TTC549 (cell line): Measurements from ENCODE around the gene INTS6.

Experiments
- FAIRE-seq: peaks from 2 replicates; lab custom pipeline; 2012; peaks lifted over from hg19 to GRCh38; lab: Jason Lieb, UNC

Gene INTS6

DNA sequence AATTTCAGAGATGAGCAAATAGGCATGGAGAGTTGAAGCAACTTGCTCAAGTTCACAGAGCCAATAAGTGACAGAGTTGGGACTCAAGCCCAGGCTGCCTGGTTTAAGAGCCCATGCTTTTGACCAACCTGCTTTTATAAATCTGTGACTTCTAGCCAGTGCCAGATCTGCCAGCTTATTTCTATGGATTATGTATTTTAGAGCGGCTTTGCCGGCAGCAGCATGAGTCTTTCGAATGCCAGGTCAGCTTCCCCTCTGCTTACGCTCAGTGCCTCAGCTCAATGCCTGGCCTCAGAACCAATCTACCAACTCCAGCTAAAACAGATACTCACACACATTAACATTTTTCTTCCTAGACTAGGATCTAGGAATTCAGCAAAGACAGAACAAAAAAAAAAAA lies 111.0 kb downstream of the INTS6 start:
- no peak for FAIRE-seq

DNA sequence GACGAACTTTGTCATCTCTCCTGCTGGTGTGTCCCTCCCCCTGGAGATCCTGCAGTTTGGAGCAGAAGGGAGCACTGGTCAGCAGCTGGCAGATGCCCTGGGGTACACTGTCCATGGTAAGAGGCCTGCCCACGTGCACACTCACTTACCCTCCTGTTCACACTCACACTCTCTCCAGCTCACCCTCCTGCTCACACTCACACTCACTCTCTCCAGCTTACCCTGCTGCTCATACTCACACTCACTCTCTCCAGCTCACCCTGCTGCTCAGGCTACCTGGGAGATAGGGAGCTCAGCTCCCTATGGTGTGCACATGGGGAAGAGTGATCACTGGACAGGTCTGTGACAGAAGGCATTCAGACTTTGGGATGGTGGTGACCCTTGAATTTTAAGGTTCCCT lies 111.6 kb downstream of the INTS6 start:
- no peak for FAIRE-seq

DNA sequence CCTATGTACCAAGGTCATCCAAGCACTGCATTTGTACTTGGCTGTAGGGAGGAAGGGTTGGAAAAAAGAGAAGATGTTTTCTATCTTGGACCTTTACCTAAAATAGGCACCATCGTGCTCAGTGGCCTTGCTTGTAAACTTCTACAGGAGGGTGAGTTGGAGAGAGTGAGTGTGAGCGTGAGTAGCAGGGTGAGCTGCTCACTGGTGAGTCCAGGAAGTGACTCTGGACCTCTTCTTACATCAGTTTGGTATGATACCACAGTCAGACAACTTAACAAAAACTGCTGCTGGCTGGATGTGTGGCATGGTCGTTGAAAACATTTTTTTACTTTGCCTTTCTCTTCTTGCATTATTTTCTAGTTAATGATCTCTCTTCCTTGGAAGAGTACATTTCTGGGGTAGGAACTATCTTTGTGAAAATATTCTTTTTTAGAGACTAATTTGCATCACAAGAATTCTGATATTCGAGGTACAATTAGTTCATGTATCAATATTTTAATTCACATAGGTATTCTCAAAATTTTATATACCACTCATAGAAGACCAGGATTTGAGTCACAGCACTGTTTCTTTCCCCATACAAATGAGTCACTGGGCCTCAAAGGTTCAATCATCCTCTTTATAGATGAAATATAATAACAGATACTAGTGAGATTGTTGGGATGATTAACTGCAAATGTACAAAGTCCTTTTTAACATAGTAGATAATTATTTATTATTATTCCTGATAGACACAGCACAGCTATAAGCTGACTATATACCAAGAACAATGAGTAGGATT lies 112.7 kb downstream of the INTS6 start:
- FAIRE-seq: no peak

DNA sequence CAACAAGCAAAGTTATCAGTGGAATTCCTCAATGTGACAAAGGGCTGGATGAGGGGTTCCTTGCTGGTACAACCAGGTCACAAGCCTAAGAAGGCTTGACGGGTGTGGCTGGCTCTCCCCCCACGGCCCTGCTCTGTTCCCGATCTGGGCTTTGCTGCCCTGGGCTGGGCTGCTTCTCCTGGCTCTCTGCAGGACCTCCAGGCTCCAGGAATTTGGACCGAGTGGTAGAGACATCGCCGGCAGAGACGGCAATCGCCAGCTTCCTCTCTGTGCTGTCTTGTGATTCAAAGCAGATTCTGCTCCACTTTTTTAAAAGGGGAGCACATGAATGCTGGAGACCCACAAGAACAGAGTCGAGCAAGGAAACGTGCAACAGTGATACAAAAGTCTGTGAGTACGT lies 113.5 kb downstream of the INTS6 start, which contains the start of gene SERPINE3:
SERPINE3 (plus strand) TSS at position 338 of the 400 bp plus-strand sequence. CDS start 1,401 bp downstream, outside the sequence.
- no peak for FAIRE-seq

DNA sequence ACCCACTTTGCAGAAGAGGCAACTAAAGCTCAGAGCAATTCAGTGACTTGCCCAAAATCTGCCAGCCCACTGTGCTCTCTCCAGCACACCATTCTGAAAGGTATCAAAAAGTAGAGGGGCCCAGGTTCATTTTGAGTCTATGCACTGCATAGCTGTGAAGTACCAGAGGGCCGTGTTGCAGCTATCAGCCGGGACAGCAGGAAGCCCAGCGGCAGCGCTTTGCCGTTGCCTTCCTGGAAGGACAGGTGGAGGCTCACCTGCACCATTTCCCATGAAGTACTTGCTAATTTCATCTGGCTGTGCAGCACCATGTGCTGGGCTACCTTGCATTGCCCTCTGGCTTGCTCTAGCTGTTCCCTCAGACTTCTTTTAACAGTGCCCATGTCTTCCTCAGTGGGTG lies 116.1 kb downstream of the INTS6 start:
- FAIRE-seq: no peak

DNA sequence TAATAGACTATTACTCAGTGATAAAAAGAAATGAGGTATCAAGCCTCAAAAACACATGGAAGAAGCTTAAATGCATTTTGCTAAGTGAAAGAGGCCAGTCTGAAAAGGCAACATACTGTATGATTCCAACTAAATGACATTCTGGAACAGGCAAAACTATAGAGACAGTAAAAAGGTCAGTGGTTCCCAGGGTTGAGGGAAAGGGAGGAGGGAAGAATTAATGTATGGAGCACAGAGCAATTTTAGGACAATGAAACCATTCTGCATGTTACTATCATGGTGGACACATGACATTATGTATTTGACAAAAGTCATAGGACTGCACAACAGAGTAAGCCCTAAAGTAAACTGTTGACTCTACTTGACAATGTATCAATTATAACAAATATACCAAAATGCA lies 119.0 kb downstream of the INTS6 start:
- no peak for FAIRE-seq

DNA sequence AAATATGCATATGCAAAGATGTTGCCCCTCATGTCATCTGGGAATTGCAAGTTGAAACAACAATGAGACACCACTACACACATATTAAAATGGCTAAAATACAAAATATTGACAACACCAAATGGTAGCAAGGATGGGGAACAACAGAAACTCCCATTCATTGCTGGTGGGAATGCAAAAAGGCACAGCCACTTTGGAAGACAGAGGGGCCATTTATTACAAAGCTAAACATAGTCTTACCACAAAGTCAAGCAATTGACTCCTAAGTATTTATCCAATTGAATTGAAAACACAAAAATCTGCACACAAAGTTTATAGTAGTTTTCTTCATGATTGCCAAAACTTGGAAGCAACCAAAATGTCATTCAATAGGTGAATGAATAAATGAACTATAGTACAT lies 119.4 kb downstream of the INTS6 start:
- FAIRE-seq: no peak

DNA sequence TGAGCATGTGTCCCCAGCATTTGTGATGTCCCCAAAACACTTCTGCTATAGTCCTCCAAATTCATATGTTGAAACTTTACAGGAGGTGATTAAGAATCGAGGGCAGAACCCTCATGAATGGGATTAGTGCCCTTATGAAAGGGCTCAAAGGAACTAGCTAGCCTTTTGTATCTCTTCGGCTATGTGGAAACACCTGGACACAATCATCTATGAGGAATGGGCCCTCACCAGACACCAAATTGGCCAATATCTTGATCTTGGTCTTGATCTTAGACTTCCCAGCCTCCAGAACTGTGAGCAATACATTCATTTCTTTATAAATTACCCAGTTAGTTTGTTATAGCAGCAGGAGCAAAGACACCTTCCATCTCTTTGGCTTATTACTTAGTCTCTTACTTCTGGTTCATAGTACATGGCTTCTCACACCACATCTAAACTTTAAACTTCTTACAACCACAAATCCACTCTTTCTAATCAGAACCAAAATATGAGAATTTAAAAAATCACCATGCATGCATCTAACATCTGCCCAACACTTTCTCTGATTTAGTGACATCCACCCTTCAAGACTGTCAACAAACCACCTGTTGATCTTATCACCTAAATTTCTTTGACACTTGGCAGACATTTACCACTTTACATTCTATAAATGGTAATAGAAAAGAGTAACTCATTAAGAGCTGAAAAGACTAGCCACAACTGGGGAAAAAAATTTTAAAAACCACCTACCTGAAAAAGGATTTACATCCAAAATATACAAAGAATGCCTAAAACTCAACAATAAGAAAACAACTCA lies 120.1 kb downstream of the INTS6 start:
- no peak for FAIRE-seq

DNA sequence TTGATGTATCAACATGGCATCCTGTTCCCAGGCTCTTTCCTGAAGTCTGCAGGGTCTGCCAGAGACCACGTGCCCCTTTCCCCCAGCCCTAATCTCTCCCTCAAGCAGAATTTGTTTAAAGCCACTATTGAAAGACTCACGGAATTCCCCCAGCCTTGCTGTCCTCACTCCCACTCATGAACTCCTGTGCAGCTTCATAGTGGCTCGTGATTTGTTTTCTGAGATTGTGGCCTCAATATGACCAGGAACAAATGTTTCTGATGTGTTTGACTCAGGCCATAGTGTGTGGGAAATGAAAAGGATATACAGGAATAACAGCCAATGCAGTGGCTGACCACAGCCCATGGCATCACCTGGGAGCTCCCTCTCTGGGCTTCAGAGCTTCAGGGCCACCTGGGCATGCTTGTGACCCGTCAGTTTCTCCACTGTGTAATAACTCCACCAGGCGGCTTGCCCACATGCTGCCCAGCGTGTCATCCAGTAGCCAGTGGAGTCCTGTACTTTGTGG lies 121.4 kb downstream of the INTS6 start:
- no peak for FAIRE-seq

DNA sequence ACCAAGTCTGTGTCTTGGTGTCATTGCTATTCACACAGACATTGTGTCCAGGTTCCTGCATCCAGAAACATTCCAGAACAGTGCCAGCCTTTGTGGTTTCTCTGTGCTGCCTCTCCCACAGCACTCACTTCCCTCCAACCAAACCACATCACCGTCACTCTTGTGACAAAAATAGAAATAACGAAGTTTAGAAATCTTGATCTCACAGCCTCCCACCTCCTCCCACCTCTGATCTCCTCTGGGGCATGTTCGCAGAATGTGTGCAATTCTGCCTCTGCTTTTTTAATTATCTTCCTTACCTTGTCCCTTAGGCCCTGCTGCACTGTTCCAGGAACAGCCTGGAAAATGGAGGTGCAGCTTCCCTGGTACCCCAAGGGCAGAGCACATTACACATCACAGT lies 122.0 kb downstream of the INTS6 start:
- no peak for FAIRE-seq

DNA sequence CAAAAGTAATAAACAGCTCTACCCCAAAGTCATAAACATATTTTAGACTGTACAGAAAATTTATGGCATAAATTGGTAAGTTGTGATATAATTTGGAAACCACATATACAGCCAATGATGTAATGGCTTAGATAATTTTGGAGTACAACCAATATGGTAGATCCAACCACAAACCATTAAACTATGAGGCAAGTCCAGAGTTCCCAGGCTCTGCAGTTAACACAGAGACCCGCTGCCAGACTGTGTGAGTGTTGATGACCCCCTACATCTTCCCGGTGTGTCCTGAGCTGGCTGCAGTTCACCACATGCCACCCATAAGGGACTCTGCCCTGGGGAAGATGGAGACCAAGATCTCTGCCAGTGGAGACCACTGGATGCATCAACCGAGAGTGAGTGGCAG lies 123.2 kb downstream of the INTS6 start:
- no peak for FAIRE-seq

DNA sequence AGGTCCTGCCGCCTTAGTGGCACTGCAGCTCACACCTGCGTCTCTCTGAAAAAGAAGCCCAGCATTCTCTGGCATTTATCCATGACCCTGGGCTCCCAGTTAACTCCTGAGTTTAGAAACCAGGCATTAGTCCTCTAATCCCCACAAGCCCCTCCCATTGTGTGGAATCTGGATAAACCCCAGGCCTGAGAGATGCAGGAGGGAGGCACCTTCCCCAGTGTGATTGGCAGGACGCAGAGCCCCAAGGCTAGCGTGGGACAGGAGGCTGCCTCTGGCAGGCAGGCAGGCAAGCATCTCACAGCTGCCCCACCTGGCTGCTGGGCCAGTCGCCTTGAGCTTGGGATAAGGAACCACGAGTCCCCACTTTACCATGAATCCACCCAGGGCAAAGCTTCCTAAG lies 124.3 kb downstream of the INTS6 start:
- no peak for FAIRE-seq

DNA sequence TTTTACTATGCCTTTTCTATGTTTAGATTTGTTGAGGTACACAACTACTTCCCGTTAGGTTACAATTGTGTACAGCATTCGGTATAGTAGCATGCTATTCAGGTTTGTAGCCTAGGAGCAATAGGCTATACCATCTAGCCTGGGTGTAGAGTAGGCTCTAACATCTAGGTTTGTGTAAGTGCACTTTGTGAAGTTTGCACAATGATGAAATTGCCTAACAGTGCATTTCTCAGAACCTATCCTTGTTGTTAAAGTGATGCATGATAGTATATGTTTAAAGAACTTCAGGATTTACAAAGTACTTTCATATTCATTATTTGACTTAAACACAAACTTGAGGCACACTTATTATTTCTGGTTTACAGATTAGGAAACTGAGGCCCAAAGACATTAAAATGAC lies 124.9 kb downstream of the INTS6 start:
- no peak for FAIRE-seq

DNA sequence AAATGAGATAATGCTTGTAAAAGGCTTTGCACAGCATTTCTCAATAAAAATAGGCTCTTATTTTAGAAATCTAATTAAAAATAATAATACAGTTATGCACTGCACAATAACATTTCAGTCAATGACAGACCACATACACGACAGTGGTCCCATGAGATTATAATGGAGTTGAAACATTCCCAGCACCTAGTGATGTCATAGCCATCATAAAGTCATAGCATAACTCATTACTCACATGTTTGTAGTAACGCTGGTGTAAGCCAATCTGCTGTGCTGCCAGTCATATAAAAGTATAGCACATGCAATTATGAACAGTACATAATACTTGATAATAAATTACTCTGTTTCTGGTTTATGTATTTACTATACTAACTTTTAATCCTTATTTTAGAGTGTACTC lies 126.1 kb downstream of the INTS6 start:
- FAIRE-seq: no peak

DNA sequence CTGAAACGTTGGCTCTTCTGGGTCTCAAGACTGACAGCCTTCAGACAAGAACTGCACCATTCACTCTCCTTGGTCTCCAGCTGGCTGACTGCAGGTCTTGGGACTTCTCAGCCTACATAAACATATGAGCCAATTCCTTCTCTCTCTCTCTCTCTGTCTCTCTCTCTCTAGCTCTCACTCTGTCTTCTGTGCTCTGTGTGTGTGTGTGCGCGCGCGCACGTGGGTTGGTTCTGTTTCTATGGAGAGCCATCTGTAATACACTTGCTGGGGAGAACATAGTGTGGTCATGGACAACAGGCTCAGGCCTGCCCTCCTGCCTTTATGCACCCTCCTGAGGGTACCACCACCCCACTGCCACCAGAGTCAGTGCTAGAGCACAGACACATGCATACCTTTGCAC lies 127.0 kb downstream of the INTS6 start:
- no peak for FAIRE-seq

DNA sequence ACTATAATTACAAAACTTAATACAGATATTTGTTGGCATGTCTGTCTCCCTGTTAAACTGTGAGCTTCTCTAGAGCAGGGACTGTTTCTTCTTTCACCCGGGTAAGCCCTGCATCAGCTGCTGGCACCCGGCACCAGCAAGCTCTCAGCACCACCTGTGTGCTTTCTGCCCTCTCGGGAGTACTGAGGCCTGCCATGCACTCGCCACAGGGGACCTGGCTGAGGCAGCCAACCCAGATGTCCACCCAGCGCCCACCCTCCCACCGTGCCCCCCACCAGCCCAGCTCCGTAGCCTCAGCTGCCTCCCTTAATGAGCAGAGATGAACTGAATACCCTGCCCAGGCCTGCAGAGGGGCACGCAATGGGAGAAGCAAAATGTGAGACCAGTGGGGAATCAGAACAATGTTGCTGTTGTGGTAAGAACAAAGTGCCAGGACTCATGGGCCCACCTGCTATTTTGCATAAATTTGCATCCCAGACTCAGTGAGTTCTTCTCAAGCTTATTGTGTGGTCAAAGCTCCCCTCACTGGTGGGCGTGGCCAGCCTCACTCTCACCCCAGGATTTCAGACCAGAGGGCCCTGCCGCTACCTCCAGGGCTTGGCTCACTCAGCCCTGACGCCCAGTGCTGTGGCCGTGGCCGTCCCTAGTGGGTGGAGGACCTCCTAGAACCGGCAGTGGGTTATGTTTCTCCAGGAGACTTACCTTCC lies 128.0 kb downstream of the INTS6 start:
- no peak for FAIRE-seq

DNA sequence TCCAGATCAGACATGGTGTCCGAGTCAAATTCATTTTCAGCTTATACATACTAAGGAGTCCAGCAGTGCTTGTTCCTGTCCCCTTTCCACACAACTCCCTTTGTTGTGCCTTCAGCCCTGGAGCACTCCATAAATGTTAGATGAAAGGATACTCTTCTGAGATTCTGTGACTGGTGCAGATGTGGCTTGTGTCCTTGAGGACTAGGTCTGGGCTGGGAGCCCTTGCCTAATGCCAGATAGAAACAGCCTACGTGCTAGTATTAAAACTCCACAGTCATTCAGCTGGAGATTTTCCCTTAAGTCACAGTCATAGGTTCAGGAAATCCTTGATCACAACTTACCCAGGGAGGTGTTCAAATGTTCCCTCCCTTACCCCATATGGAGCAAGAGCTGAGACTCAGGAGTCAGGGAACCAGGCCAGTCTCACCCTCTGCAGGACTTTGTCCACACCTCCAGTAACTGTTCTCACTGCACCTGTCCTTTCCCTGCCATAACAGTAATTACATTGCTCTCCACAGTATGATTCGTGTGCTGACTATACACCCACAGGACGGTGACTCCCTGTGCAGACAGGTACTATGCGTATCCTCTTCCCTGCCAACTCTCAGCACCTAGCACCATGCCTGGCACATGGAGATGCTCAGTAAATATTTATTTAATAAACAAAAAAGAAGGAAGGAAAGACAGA lies 128.9 kb downstream of the INTS6 start:
- FAIRE-seq: no peak

DNA sequence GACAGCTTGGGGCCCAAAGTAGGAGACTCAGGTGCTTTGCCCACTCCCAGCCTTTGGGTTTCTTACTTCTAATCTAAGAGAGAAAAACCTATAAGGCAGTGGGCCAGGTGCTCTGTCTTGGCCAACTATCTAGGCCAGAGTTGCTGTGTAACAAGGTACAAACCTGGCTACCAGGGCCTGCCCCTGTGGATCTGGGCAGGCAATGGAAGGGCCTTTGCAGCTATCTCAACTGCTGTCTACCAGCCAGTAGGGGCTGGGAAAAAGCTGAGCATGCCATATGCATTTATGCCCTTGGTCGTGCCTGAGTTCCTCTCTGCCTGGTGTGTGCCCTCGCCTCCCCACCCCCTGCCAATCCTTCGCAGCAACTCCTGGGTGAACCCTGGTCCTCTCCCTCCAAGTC lies 130.0 kb downstream of the INTS6 start:
- FAIRE-seq: no peak

DNA sequence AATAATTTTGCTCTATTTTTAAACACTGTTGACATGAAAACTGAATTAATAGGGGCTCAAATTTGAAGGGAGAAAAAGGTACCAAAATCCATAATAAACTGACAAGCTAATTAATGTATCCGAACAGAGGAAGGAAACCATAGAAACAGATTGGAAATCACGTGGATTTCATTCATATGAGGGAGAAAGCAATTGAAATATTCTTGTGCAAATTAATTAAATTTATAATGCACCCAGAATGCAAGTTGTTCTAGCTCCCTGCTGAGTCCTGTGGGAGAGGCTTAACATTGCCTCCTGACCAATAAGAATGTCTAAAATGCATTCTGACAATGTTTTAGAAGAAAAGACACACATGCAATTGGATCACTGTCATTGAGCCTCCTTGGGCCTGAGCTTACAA lies 131.0 kb downstream of the INTS6 start:
- FAIRE-seq: no peak

DNA sequence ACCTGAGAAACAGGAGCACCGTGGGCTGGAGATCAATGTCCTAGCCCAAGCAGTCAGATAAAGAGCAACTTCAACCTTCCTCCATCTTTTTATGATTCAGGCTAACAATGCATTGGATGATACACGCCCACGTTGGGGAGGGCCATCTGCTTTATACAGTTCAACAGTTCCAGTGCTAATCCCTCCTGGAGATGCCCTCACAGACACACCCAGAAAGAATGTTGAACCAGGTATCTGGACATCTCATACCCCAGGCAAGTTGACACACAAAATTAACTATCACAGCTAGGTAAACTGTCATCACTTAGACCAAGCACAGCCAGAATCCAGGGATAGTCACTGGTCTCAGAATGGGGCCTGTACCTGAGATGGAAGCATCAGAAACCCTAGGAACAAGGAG lies 134.0 kb downstream of the INTS6 start:
- no peak for FAIRE-seq

DNA sequence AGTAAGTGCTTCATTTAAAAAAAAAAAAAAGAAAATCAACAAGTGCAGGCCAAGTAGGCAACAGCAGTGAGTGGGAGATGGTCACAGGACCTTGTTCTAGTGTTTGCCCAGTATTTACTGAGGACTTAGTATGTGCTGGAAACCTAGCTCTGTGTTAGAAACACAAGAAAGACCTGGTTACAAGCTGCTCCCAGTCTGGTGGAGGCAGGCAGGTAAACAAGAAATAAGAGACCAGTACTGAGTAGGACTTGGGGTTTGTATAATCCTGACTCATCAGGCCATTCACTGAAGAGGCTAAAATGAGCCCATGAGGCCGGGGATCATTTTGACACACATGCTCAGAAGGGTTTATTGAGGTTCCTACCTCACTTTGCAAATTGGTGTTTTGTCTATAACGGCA lies 134.8 kb downstream of the INTS6 start:
- FAIRE-seq: no peak

DNA sequence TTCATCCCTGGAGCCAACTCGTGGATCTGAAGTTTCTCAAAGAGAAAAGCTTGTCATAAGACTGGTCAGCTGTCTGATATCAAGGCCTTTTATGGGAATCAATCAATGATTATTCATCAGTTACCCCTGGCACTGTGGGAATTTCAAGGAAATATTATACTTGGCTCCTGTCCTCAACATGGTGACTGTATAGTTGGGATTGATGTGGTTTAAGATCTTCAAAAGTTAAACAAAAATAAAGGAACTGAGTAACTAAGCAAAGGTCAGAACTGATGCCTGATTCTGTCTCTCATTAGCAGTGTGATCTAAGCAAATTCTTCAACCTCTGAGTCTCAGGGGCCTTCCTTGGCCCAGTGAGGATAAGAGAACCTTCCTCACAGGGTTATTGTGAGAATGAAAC lies 135.6 kb downstream of the INTS6 start:
- no peak for FAIRE-seq
